Measurements from ENCODE around the gene SDK2. TPM values are rescaled to one million over a fixed set of nuclear protein-coding genes. Genes with fewer than 3 reads are reported as not detected.

The SDK2 gene
- total and polyA plus RNA-seq, 2 experiments from 2014 or later: 0.59 to 1.2 TPM

- Histone ChIP-seq H3K9me2 (replicated peaks; ENCODE audit: insufficient read depth) (no peaks in the 10 kb centered on the region), H3K4me1 (ENCODE audit: insufficient read depth) (peaks cover 10% of the 10 kb centered on the region), H3K27me3 (peaks cover 3% of the 10 kb centered on the region), H3K9me3 (ENCODE audit: low read depth) (no peaks in the 10 kb centered on the region), H3K4me2 (no peak overlapping the region), H2AFZ (no peak overlapping the region), H3K36me3 (replicated peaks; ENCODE audit: insufficient read depth, low read depth) (no peaks in the 10 kb centered on the region), H3K79me2 (no peaks in the 10 kb centered on the region), H4K20me1 (ENCODE audit: insufficient read depth, poor library complexity, severe bottlenecking) (no peaks in the 10 kb centered on the region), H3K4me3 (no peak overlapping the region), H3K27ac (no peak overlapping the region)
- no peak for TF ChIP-seq EZH2 (IDR thresholded peaks at IDR 0.05; ENCODE audit: borderline replicate concordance)
- no peak for TF ChIP-seq EZH2phosphoT487 (IDR thresholded peaks at IDR 0.05; ENCODE audit: low read depth, severe bottlenecking, unreplicated experiment)
- no peak for TF ChIP-seq CTCF (IDR thresholded peaks at IDR 0.05; ENCODE audit: poor library complexity)
- no peak for DNase-seq (ENCODE audit: low spot score)
- WGBS (ENCODE audit: low lambda C conversion rate, missing lambda C conversion rate): 57% methylated on average over 12 of the region's 12 CpGs
Observed at GRCh38 chr17:73492125-73492820, 152.0 kb downstream of the SDK2 start.

- Histone ChIP-seq H3K9me3 (ENCODE audit: low read depth) (no peaks in the 10 kb centered on the region), H2AFZ (no peak overlapping the region), H3K9me2 (replicated peaks; ENCODE audit: insufficient read depth) (no peaks in the 10 kb centered on the region), H3K36me3 (replicated peaks; ENCODE audit: insufficient read depth, low read depth) (no peaks in the 10 kb centered on the region), H3K4me3 (no peak overlapping the region), H3K4me2 (no peak overlapping the region), H4K20me1 (ENCODE audit: insufficient read depth, poor library complexity, severe bottlenecking) (no peaks in the 10 kb centered on the region), H3K79me2 (no peaks in the 10 kb centered on the region), H3K27me3 (peaks cover 3% of the 10 kb centered on the region), H3K27ac (no peak overlapping the region), H3K4me1 (ENCODE audit: insufficient read depth) (peaks cover 10% of the 10 kb centered on the region)
- 97% methylated on average over 9 of the region's 9 CpGs for WGBS (ENCODE audit: low lambda C conversion rate, missing lambda C conversion rate)
- no peak for TF ChIP-seq EZH2 (IDR thresholded peaks at IDR 0.05; ENCODE audit: borderline replicate concordance)
- no peak for DNase-seq (ENCODE audit: low spot score)
Observed at GRCh38 chr17:73491648-73492047, 152.6 kb downstream of the SDK2 start.

- Histone ChIP-seq H3K27ac (no peak overlapping the region), H3K79me2 (no peaks in the 10 kb centered on the region), H3K4me2 (no peak overlapping the region), H3K9me3 (ENCODE audit: low read depth) (no peaks in the 10 kb centered on the region), H3K4me3 (no peak overlapping the region), H2AFZ (no peak overlapping the region), H3K27me3 (peaks cover 3% of the 10 kb centered on the region), H3K36me3 (replicated peaks; ENCODE audit: insufficient read depth, low read depth) (no peaks in the 10 kb centered on the region), H3K9me2 (replicated peaks; ENCODE audit: insufficient read depth) (no peaks in the 10 kb centered on the region), H3K4me1 (ENCODE audit: insufficient read depth) (peaks cover 10% of the 10 kb centered on the region), H4K20me1 (ENCODE audit: insufficient read depth, poor library complexity, severe bottlenecking) (no peaks in the 10 kb centered on the region)
- TF ChIP-seq EZH2 (IDR thresholded peaks at IDR 0.05; ENCODE audit: borderline replicate concordance) (no peak), CTCF (IDR thresholded peaks at IDR 0.05; ENCODE audit: poor library complexity) (no peak), EZH2phosphoT487 (IDR thresholded peaks at IDR 0.05; ENCODE audit: low read depth, severe bottlenecking, unreplicated experiment) (no peak)
- 93% methylated on average over 3 of the region's 3 CpGs for WGBS (ENCODE audit: low lambda C conversion rate, missing lambda C conversion rate)
- no peak for DNase-seq (ENCODE audit: low spot score)
Observed at GRCh38 chr17:73490851-73491250, 153.4 kb downstream of the SDK2 start.

- Histone ChIP-seq H3K4me1 (ENCODE audit: insufficient read depth) (peaks cover 10% of the 10 kb centered on the region), H3K27me3 (peaks cover 3% of the 10 kb centered on the region), H4K20me1 (ENCODE audit: insufficient read depth, poor library complexity, severe bottlenecking) (no peaks in the 10 kb centered on the region), H3K79me2 (no peaks in the 10 kb centered on the region), H3K9me3 (ENCODE audit: low read depth) (no peaks in the 10 kb centered on the region), H3K4me3 (no peak overlapping the region), H3K27ac (no peak overlapping the region), H3K36me3 (replicated peaks; ENCODE audit: insufficient read depth, low read depth) (no peaks in the 10 kb centered on the region), H2AFZ (no peak overlapping the region), H3K4me2 (no peak overlapping the region), H3K9me2 (replicated peaks; ENCODE audit: insufficient read depth) (no peaks in the 10 kb centered on the region)
- 89% methylated on average over 9 of the region's 9 CpGs for WGBS (ENCODE audit: low lambda C conversion rate, missing lambda C conversion rate)
- DNase-seq (ENCODE audit: low spot score): no peak
- TF ChIP-seq EZH2 (IDR thresholded peaks at IDR 0.05; ENCODE audit: borderline replicate concordance) (no peak), CTCF (IDR thresholded peaks at IDR 0.05; ENCODE audit: poor library complexity) (no peak), EZH2phosphoT487 (IDR thresholded peaks at IDR 0.05; ENCODE audit: low read depth, severe bottlenecking, unreplicated experiment) (no peak)
Observed at GRCh38 chr17:73489991-73490390, 154.3 kb downstream of the SDK2 start.

Data from hepatocyte (in vitro differentiated cells).